Stimulated activated CD8-positive, alpha-beta memory T cell treated with anti-CD3 and anti-CD28 coated beads, Interleukin-15, amount 100 ng/mL, for 4 hours (primary cell): ENCODE measurements around the gene RABL3.
"Not testable (repeated sequence)": the region's sequence is repeated elsewhere in the genome, so short reads cannot be mapped to it uniquely, and the experiment has no call there.

Source experiments
- DNase-seq, 2 donors: peaks; one replicate each; pipeline ENCODE4 v3.0.0-alpha.2; 2020; ENCODE audit warnings: low read depth in 2 of 2

Gene RABL3

GRCh38 chr3:120745466-120745865 lies 3.1 kb upstream of the RABL3 start:
- no peak for DNase-seq

DNA sequence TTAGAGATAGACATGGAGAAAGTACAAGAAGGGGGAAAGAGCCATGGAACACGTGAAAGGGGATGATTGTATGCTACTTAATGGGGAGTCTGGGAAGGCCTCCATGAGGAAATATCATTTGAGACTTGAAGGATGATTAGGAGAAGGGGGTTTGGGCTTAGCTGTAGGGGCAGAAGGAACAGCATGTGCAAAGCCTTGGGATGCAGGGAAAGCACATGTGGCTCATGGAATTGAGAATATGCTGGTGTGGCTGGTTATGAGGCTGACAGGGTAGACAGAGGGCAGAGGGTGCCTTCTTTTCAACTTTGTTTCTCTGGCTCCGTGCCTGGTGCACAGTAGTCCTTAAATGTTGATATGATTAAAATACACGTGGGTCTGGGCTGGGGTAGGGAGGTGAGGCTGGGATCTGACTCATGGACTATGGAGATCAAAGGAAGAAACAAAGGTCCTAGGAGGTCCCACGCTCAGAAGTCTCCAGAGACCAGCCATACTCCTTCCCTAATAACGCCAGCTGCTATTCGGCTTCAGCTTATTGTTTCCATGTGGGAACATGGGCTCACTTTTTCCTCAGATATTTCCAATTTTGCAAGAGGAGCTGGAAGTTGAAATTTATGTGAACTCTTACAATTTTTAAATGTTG lies 1.4 kb upstream of the RABL3 start:
- DNase-seq, result no peak

GRCh38 chr3:120742849-120743365 lies 591 bp upstream of the RABL3 start:
- peak in 1 of 2 donors; percentile 1 for DNase-seq

DNA sequence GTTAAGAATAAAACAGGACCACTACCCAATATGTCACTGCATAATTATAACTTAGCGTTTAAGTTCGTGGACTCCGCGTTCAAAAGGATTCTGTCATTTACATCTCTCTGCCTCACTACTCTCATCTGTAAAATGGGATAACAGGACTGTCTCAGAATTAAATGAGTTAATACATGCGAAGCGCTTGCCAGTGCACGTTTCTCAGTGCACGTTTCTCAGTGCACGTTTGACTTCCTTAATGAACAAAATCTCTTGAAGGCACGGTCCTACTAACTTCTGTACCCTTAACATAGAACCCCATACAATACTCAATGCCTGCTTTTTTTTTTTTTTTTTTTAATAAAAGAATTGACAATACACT lies 499 bp downstream of the RABL3 start:
- DNase-seq, result no peak

DNA sequence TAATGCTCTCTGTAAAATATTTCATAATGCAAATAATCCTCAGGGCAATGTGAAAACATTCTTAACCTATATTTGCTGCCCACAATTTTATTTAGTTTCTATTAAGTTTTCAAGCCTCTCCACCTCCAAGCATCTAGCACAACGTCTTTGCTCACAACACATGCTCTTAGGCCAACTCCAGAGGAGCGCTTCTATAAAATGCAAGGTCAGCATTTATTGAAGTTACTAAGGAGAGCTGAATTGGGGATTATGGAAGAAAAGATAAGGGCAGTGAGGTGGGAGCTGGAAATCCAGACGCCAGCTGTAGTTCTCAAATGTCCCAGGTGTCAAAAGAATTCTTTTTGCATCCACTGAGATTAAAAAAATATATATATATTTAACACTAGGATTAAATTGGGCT lies 996 bp downstream of the RABL3 start:
- no peak for DNase-seq

- not testable (repeated sequence) for DNase-seq
These were observed 4.3 kb downstream of the RABL3 start for GRCh38 chr3:120738006-120738405.

- no peak for DNase-seq
These were observed 11.5 kb downstream of the RABL3 start for GRCh38 chr3:120730576-120731542.

- DNase-seq, result no peak
These were observed 15.5 kb downstream of the RABL3 start for GRCh38 chr3:120726791-120727190.

DNA sequence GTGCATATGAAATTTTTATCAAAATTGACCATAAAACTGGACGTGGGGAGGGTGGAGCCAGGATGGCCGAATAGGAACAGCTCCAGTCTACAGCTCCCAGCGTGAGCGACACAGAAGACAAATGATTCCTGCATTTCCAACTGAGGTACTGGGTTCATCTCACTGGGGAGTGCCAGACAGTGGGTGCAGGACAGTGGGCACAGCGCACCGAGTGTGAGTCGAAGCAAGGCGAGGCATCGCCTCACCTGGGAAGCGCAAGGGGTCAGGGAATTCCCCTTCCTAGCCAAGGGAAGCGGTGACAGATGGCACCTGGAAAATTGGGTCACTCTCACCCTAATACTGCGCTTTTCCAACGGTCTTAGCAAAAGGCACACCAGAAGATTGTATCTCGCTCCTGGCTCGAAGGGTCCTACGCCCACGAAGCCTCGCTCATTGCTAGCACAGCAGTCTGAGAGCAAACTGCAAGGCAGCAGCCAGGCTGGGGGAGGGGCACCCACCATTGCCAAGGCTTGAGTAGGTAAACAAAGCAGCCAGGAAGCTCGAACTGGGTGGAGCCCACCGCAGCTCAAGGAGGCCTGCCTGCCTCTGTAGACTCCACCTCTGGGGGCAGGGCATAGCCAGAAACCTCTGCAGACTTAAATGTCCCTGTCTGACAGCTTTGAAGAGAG lies 23.0 kb downstream of the RABL3 start:
- DNase-seq, result peak; percentile 35 to 39

- no peak for DNase-seq
These were observed 29.1 kb downstream of the RABL3 start for GRCh38 chr3:120713262-120713661.

DNA sequence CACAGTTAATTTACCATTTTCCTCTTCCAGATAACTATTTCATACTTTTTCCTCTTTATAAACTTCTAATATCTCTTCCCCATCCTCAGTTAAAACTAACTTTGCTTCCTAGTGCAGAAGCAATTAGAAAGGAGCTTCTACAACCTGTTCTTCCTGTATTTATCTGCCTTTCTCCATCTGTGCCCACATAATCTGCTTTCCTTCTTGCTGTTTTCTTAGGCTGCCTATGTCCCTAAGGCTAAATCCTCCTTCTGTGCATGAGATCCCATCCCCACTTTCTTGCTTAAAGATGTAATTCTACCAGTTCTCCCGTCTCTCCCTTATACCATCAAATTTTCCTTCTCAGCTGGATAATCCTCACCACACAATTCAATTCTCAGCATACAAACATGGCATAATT lies 31.9 kb downstream of the RABL3 start:
- DNase-seq, result no peak

GRCh38 chr3:120708408-120708807 lies 33.9 kb downstream of the RABL3 start:
- no peak for DNase-seq

- DNase-seq, result no peak
These were observed 35.4 kb downstream of the RABL3 start for GRCh38 chr3:120706950-120707349.

- DNase-seq, result no peak
These were observed 36.3 kb downstream of the RABL3 start for GRCh38 chr3:120705884-120706582.

- DNase-seq, result no peak
These were observed 43.0 kb downstream of the RABL3 start for GRCh38 chr3:120699333-120699732.

GRCh38 chr3:120693439-120694171 lies 48.7 kb downstream of the RABL3 start:
- no peak for DNase-seq

DNA sequence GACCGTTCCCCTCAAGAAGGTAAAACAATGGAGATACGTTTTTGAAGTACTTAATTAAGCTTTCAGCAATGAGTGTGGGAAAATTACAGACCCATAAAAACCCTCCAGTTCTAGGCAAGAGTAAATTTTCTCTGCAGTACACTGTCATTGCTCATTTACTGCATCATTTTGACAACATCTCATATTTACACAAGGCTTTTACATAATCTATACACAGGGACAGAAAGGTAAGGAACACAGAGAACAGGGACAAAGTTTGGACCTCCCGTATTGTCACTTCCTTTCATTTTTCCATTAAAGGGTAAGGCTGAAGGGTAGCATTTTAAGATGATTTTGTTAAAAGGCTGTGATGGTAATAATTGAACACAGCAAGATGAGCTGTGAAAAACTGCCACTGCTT lies 52.9 kb downstream of the RABL3 start:
- DNase-seq, result no peak

- DNase-seq, result no peak
These were observed 54.2 kb downstream of the RABL3 start for GRCh38 chr3:120688121-120688520.

- no peak for DNase-seq
These were observed 56.9 kb downstream of the RABL3 start for GRCh38 chr3:120685411-120685810.

- DNase-seq, result no peak
These were observed 57.4 kb downstream of the RABL3 start for GRCh38 chr3:120684896-120685295.

DNA sequence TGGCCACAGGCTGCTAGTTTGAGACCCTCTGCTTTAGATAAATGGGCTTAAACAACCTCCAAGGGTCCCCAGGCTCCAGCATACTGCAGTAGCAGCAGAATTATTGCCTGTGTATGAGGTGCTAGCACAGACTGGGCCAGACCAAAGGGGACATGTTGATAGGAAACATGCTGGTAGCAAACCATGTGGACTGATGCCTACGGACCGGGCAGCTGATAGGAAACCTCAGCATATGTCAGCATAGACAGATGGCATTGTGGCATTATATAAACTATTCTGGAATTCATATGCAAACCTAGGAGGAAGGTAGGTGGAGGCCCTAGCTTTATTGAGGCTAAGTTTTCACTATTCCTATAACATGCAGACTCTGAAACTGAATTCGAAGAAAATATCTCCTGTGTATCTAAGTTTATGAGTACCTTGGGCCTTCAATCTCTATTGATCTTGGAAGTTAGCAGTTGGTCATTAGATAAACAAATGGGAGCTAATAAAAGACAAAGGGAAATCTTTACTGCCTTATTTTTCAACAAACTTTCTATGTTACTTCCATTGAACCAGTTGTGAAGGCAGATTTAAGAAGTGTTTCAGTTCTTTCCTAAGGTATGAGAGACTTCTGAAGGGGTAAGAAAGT lies 58.5 kb downstream of the RABL3 start:
- no peak for DNase-seq
